ENCODE data around the gene SMPD3.

SMPD3 gene

GRCh38 chr16:68379472-68380347, 68.6 kb downstream of the SMPD3 start:
- no peak for DNase-seq

DNA sequence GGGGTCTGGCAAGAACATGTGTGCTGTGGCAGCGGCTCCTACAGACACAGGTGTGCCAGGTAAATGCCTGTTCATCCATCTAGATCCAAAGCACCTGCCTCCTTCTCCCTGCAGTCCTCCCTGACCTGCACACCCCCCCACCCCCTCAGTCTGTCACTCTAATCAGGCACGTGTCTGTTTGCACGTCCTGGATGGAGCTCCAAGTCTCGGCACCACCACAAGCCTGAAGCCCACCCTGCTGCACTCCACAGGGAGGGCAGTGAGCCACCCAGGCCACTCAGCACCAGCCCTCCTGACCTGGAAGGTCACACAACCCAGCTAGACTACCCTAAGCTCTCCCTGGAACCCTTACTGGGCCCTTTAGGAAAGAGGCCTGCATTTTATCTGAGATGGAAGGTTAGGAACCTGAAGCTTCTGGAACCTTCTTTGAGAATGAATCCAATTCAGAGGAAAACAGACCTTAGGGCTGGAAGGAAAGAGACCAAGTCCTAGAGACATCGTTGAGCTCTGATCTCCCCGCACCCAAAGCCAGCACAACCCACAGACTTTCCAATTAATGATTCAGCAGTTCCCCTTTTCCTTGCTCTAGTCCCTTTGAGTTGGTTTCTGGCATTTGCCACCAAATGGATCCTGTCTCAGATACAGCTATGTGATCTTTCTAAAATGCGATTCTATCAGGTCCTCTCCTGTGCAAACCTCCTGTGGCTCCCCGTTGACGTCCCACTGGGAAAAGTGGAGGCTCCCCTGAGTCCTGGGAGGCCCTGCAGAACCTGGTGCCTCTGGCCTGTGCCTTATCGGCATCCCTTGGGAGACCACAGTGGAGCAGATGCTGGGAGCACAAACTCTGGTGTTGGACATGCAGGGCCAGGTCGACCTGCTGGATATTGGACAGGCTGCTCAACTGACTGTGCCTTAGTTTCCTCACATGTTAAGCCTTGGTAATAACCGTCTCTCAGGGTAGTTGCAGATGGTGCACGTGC, 69.6 kb downstream of the SMPD3 start:
- no peak for DNase-seq

DNA sequence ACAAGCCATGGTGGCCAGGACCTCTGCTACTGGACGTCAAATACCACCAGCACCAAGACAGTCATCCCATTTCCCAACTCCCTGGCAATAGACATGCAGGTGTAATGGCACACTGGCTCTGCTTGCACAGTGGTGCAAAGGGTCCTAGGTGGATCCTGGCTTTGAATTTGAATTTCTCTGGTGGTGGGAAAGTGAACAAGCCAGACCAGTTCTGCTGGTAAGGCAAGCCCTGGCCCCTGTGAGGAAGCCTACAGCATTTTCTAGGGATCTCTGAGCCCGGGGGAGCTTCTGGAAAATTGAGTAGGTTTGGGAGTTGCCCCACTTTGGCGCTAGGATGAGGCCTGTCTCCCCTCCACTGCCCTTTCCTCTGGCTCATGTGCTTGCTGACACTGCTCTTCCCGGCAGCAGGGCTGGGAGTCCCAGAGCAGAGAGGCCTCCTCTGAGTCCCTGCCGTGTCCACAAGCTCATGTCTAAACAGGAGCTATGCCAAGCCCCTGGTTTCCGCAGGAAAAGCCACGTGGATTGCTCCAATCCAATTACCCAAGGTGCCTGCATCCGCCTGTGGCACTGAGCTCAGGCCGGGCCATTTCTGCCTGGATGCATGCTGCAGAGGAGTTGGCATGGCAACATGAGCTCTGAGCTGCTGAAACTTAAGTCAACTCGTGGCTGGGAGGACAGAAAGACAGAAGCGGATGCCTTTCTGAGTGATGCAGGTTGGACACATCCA, 70.5 kb downstream of the SMPD3 start:
- no peak for DNase-seq

- DNase-seq = no peak
Observed at GRCh38 chr16:68377221-68377620, 71.1 kb downstream of the SMPD3 start.

DNA sequence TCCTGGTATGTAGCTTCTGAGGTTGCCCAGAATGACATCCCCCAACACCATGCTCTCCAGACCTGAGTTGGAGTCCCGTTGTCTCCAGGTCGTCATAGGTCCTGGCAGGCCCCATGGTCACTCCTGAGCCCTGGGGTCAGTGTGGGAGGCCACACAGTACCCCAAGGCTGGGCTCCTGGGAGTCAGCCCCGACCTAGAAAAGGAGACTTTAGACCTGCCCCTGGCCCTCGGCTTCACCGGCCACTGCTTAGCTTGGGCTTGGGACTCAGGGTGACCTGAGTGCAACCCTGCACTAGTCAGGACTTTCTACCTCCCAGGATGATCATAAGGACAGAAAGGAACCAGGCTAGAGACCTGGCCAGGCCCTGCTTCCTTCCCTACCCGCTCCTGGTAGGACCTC, 71.7 kb downstream of the SMPD3 start:
- no peak for DNase-seq

- no peak for DNase-seq
Observed at GRCh38 chr16:68375801-68376536, 72.3 kb downstream of the SMPD3 start.

GRCh38 chr16:68374961-68375660, 73.2 kb downstream of the SMPD3 start:
- DNase-seq = no peak

DNA sequence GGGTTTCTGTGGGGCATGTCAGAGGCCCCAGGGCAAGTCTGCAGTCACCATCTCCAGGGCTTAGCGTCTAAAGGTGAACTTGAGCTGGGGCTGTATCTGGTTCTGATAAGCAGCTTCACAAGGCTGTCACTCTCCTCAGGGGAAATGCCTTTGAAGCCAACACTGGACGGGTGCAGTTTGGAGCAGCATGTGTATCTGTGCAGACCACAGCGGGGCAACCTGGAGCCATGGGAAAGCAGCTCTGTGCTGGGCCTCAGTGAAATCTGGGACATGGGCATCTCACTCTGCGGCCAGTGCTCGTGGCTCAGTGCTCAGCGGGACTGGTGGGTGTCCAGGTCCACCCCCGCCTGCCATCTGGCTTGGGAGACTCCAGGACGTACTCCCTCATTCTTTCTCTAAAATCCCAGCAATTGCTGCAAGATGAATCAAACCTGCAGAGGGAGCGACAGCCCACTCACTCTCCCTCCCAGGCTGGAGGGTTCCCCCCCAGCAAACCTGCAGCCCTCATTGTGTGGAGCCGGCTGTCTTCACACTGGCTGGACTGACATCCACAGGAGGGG, 74.0 kb downstream of the SMPD3 start:
- no peak for DNase-seq

DNA sequence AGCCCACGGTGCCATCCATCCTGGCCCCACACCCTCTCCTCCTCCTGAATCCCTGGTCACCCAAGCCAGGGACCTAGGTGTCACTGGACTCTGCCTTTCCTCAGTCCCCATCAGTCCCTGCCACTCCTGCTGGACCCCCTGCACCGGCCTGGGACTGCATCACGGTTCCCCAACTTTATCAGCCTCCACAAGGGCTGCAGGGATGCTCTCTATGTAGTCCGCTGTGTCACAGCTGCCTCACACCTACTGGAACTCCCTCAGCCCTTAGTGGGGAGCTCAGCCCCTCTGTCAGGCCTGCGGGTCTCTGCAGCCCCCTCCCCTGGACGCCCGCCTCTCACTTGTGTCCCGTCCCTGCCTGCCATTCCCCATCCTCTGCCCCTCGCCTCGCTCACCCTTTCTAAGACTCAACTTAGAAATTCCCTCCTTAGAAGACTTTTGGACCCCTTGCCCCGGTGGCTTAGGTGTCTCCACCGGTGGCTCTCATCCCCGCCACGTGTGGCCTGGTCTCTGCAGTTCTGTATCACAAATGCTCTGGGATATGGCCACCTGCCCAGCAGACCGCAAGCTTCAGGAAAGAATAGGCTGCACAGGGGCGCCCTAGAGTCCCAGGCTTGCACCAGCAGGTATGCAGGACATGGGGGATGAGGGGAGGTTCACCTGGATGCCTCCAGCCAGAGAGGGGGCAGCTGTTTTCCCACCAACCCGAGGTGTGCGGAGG, 74.6 kb downstream of the SMPD3 start:
- DNase-seq = no peak

GRCh38 chr16:68372806-68373205, 75.5 kb downstream of the SMPD3 start:
- DNase-seq = no peak

GRCh38 chr16:68372381-68372720, 76.0 kb downstream of the SMPD3 start:
- no peak for DNase-seq

DNA sequence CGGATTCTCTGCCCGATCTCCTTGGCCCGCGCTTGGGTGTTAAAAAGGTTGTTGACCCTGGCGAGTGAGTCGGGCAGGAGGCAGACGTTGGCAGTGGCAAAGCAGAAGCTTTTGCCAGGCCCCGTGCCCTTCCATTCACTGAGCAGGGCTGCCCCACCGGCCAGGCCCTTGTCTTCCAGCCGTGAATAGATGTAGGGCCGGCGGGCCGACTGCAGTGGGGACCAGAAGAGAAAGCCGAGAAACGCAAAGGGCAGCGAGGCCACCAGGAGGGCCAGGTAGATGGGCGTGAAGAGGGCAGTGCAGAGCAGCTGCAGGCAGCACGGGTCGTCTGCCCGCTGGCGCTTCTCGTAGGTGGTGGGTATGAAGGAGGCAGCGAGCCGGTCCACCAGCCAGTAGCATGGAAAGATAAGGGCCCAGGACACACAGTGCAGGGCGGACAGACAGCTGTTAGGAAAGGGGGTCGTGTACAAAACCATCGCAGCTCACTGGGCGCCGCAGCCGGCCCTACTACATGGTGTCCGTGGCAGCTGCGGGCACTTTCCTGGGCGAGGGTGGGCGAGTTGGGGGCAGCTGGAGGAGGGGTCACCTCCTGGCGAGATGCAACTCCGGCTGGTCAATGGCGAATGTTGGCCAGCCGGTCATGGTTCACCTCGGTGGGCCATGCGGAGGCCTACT, 76.5 kb downstream of the SMPD3 start:
- no peak for DNase-seq

- DNase-seq = no peak
Observed at GRCh38 chr16:68371276-68371651, 77.0 kb downstream of the SMPD3 start.

GRCh38 chr16:68370581-68371275, 77.6 kb downstream of the SMPD3 start:
- DNase-seq = no peak

GRCh38 chr16:68369697-68370580, 78.4 kb downstream of the SMPD3 start:
- no peak for DNase-seq

GRCh38 chr16:68369168-68369567, 79.1 kb downstream of the SMPD3 start:
- DNase-seq = no peak

GRCh38 chr16:68368301-68368888, 79.9 kb downstream of the SMPD3 start:
- DNase-seq = no peak

- DNase-seq = no peak
Observed at GRCh38 chr16:68367891-68368290, 80.4 kb downstream of the SMPD3 start.

All from fibroblast of skin of right quadriceps (primary cell).